Measurements from ENCODE around the gene DIAPH2.

Gene DIAPH2

GRCh38 chrX:96883608-96884007, 199.0 kb downstream of the DIAPH2 start, which contains the start of gene RPA4:
Gene RPA4, plus strand, starts transcription at chrX:96883908. Its CDS starts 403 bp downstream, at chrX:96884311.
- no peaks in the 10 kb centered on the region for H3K9me3 ChIP-seq (ENCODE audit: insufficient read depth, low read depth, low read length)
- no peaks in the 10 kb centered on the region for H3F3A ChIP-seq (ENCODE audit: low read depth)
- no peak within 1 kb of the TSS for H3K4me3 ChIP-seq (ENCODE audit: low read length, poor library complexity, severe bottlenecking)
- no peak for TF ChIP-seq EZH2phosphoT487 (IDR thresholded peaks at IDR 0.05; ENCODE audit: borderline replicate concordance)
- TF ChIP-seq CTCF (conservative IDR thresholded peaks at IDR 0.05; ENCODE audit: low read length), result no peak
- H2AFZ ChIP-seq (ENCODE audit: low read length), result no peak within 1 kb of the TSS
- no peaks in the 10 kb centered on the region for H3K4me1 ChIP-seq (ENCODE audit: insufficient read depth, low read length, poor library complexity, severe bottlenecking)
- H3K9ac ChIP-seq (ENCODE audit: low read depth, low read length, poor library complexity, severe bottlenecking), result no peak within 1 kb of the TSS
- H3K79me2 ChIP-seq (ENCODE audit: insufficient read depth, low read length), result no peaks in the 10 kb centered on the region
- no peaks in the 10 kb centered on the region for H3K27me3 ChIP-seq (ENCODE audit: insufficient read depth, low read length, poor library complexity, severe bottlenecking)
- H3K4me2 ChIP-seq (ENCODE audit: low read depth, low read length, poor library complexity, severe bottlenecking), result no peak within 1 kb of the TSS
- H4K20me1 ChIP-seq (ENCODE audit: insufficient read depth, low read length, poor library complexity, severe bottlenecking), result no peaks in the 10 kb centered on the region
- no peaks in the 10 kb centered on the region for H3K36me3 ChIP-seq (ENCODE audit: insufficient read depth, low read length)
- H3K9me2 ChIP-seq (replicated peaks; ENCODE audit: low read depth, low read length), result no peaks in the 10 kb centered on the region

- H3K27me3 ChIP-seq (ENCODE audit: insufficient read depth, low read length, poor library complexity, severe bottlenecking), result no peaks in the 10 kb centered on the region
- H3K9ac ChIP-seq (ENCODE audit: low read depth, low read length, poor library complexity, severe bottlenecking), result no peak overlapping the region
- no peak overlapping the region for H2AFZ ChIP-seq (ENCODE audit: low read length)
- no peaks in the 10 kb centered on the region for H3K9me3 ChIP-seq (ENCODE audit: insufficient read depth, low read depth, low read length)
- H3K4me2 ChIP-seq (ENCODE audit: low read depth, low read length, poor library complexity, severe bottlenecking), result no peak overlapping the region
- no peaks in the 10 kb centered on the region for H4K20me1 ChIP-seq (ENCODE audit: insufficient read depth, low read length, poor library complexity, severe bottlenecking)
- no peaks in the 10 kb centered on the region for H3K36me3 ChIP-seq (ENCODE audit: insufficient read depth, low read length)
- H3K9me2 ChIP-seq (replicated peaks; ENCODE audit: low read depth, low read length), result no peaks in the 10 kb centered on the region
- no peak overlapping the region for H3K4me3 ChIP-seq (ENCODE audit: low read length, poor library complexity, severe bottlenecking)
- H3K79me2 ChIP-seq (ENCODE audit: insufficient read depth, low read length), result no peaks in the 10 kb centered on the region
- no peaks in the 10 kb centered on the region for H3F3A ChIP-seq (ENCODE audit: low read depth)
- TF ChIP-seq EZH2phosphoT487 (IDR thresholded peaks at IDR 0.05; ENCODE audit: borderline replicate concordance), result no peak
- TF ChIP-seq CTCF (conservative IDR thresholded peaks at IDR 0.05; ENCODE audit: low read length), result no peak
- H3K4me1 ChIP-seq (ENCODE audit: insufficient read depth, low read length, poor library complexity, severe bottlenecking), result no peaks in the 10 kb centered on the region
These were observed 199.4 kb downstream of the DIAPH2 start for GRCh38 chrX:96884027-96884426.

DNA sequence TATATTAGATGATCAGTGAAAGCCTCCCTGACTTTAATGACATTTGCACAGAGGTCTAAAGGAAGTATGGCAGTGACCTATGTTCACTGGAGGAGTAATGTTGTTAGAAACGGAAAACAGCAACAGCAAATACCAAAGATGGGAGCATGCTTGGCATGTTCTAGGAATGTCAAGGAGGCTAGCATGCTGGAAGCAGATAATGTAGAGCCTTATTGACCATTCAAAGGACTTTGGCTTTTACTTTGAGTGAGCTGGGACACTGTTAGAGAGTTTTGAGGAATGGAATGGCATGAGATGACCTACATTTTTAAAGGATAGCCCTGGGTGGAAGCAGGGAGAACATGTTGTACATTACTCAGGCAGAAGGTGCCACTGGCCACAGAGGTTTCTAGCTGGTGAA, 205.1 kb downstream of the DIAPH2 start:
- TF ChIP-seq CTCF (conservative IDR thresholded peaks at IDR 0.05; ENCODE audit: low read length) (no peak), EZH2phosphoT487 (IDR thresholded peaks at IDR 0.05; ENCODE audit: borderline replicate concordance) (no peak)
- Histone ChIP-seq H4K20me1 (ENCODE audit: insufficient read depth, low read length, poor library complexity, severe bottlenecking) (no peaks in the 10 kb centered on the region), H3K9ac (ENCODE audit: low read depth, low read length, poor library complexity, severe bottlenecking) (no peak overlapping the region), H3K27me3 (ENCODE audit: insufficient read depth, low read length, poor library complexity, severe bottlenecking) (no peaks in the 10 kb centered on the region), H2AFZ (ENCODE audit: low read length) (no peak overlapping the region), H3F3A (ENCODE audit: low read depth) (no peaks in the 10 kb centered on the region), H3K36me3 (ENCODE audit: insufficient read depth, low read length) (no peaks in the 10 kb centered on the region), H3K4me3 (ENCODE audit: low read length, poor library complexity, severe bottlenecking) (no peak overlapping the region), H3K9me3 (ENCODE audit: insufficient read depth, low read depth, low read length) (no peaks in the 10 kb centered on the region), H3K79me2 (ENCODE audit: insufficient read depth, low read length) (no peaks in the 10 kb centered on the region), H3K9me2 (replicated peaks; ENCODE audit: low read depth, low read length) (no peaks in the 10 kb centered on the region), H3K4me1 (ENCODE audit: insufficient read depth, low read length, poor library complexity, severe bottlenecking) (no peaks in the 10 kb centered on the region), H3K4me2 (ENCODE audit: low read depth, low read length, poor library complexity, severe bottlenecking) (no peak overlapping the region)
